Fibroblast of lung (primary cell): Measurements from ENCODE around the gene ZNF318. TPM values are rescaled to one million over a fixed set of nuclear protein-coding genes. Genes with fewer than 3 reads are reported as not detected.

Experiments used
- DNase-seq, 2 donors: peaks; one replicate each; pipeline versions ENCODE4 v3.0.0 to v3.0.0-alpha.2; 2010; ENCODE audit warnings: low read depth in 2 of 2
- H2AFZ ChIP-seq: 2 replicates; pipeline ENCODE4 v1.5.1; 2012; ENCODE audit warnings: low read length, control low read depth, inconsistent platforms
- H3K27ac ChIP-seq: 2 replicates; pipeline ENCODE4 v1.5.1; 2011; ENCODE audit warnings: low read length, control low read depth; ENCODE audit not compliant: insufficient read depth
- H3K27me3 ChIP-seq: 2 replicates; pipeline ENCODE4 v1.5.1; 2011; ENCODE audit warnings: mild to moderate bottlenecking, low read length; ENCODE audit not compliant: control insufficient read depth, insufficient read depth
- H3K36me3 ChIP-seq: 2 replicates; pipeline ENCODE4 v1.5.1; 2011; ENCODE audit warnings: low read length; ENCODE audit not compliant: control insufficient read depth, insufficient read depth
- H3K4me1 ChIP-seq: 2 replicates; pipeline ENCODE4 v1.5.1; 2011; ENCODE audit warnings: low read length; ENCODE audit not compliant: control insufficient read depth, insufficient read depth; ENCODE audit errors: extremely low read depth
- H3K4me2 ChIP-seq: 2 replicates; pipeline ENCODE4 v1.5.1; 2011; ENCODE audit warnings: low read length, control low read depth; ENCODE audit not compliant: insufficient read depth; ENCODE audit errors: extremely low read depth
- H3K4me3 ChIP-seq, 4 experiments: fragments of 200-600 bp in 1 of 4; sonication (generic) in 1 of 4; replicated peaks in 1 of 4; 2 replicates each; pipeline ENCODE4 v1.5.1; 2011 to 2016; ENCODE audit warnings: low read length in 4 of 4, low read depth in 3 of 4, mild to moderate bottlenecking in 3 of 4, control low read depth in 2 of 4, inconsistent platforms in 1 of 4, mixed read lengths in 1 of 4; ENCODE audit not compliant: insufficient read depth in 1 of 4; ENCODE audit errors: control extremely low read depth in 1 of 4
- H3K79me2 ChIP-seq: 2 replicates; pipeline ENCODE4 v1.5.1; 2012; ENCODE audit warnings: mild to moderate bottlenecking, low read length, inconsistent platforms; ENCODE audit not compliant: control insufficient read depth, insufficient read depth
- H3K9ac ChIP-seq: 2 replicates; pipeline ENCODE4 v1.5.1; 2011; ENCODE audit warnings: mild to moderate bottlenecking, low read length, control low read depth; ENCODE audit not compliant: insufficient read depth
- H3K9me3 ChIP-seq: 2 replicates; pipeline ENCODE4 v1.5.1; 2012; ENCODE audit warnings: low read depth, low read length; ENCODE audit not compliant: control insufficient read depth, insufficient read depth
- H4K20me1 ChIP-seq: 2 replicates; pipeline ENCODE4 v1.5.1; 2011; ENCODE audit warnings: low read length; ENCODE audit not compliant: control insufficient read depth, insufficient read depth; ENCODE audit errors: extremely low read depth
- CTCF ChIP-seq, 2 donors: IDR thresholded peaks in 1 of 2; conservative IDR thresholded peaks in 1 of 2; 1 replicate in 1 of 2; 2 replicates in 1 of 2; pipeline ENCODE4 v1.5.1; 2011 to 2012; ENCODE audit warnings: low read length in 2 of 2, control low read depth in 1 of 2, inconsistent platforms in 1 of 2, low read depth in 1 of 2, mild to moderate bottlenecking in 1 of 2
- EZH2 ChIP-seq: IDR thresholded peaks from 2 replicates; pipeline ENCODE4 v1.5.1; 2012; ENCODE audit warnings: low read length, control low read depth, mild to moderate bottlenecking; ENCODE audit errors: missing control alignments
- polyA plus RNA-seq, 2 donors: library from polyadenylated mRNA; depleted of rRNA in 1 of 2; stranded (reverse) in 1 of 2; unstranded in 1 of 2; fragments of >200 nt; gene quantifications; 2 replicates each; pipeline ENCODE4 v1.2.1, GENCODE V29; 2011 to 2012; ENCODE audit warnings: missing spikeins in 1 of 2
- total RNA-seq: library from RNA; depleted of rRNA; stranded (reverse); fragments of >200 nt; gene quantifications from 2 replicates; pipeline ENCODE4 v1.2.1, GENCODE V29; 2014

The ZNF318 gene
- total and polyA plus RNA-seq, 2 donors (not counting 1 experiment from before 2014, with no cell fraction given): 6.1 to 8.6 TPM

- Histone ChIP-seq H3K27ac (no peak overlapping the region), H4K20me1 (no peaks in the 10 kb centered on the region), H3K4me2 (no peak overlapping the region), H3K27me3 (no peaks in the 10 kb centered on the region), H3K79me2 (no peaks in the 10 kb centered on the region), H3K4me1 (no peaks in the 10 kb centered on the region), H3K36me3 (no peaks in the 10 kb centered on the region), H3K9me3 (no peaks in the 10 kb centered on the region), H3K9ac (no peak overlapping the region), H2AFZ (no peak overlapping the region), H3K4me3 (no peak overlapping the region)
- no peak for DNase-seq
- TF ChIP-seq CTCF (conservative IDR thresholded peaks at IDR 0.05 in 1 of 2, IDR thresholded peaks at IDR 0.05 in 1 of 2; ENCODE audit: low read depth in 1 of 2, low read length in 2 of 2) (no peak), EZH2 (no peak)
These were observed 38.0 kb downstream of the ZNF318 start for GRCh38 chr6:43331470-43331869.

- no peak overlapping the region for H3K27ac ChIP-seq
- H4K20me1 ChIP-seq: no peaks in the 10 kb centered on the region
- TF ChIP-seq CTCF (conservative IDR thresholded peaks at IDR 0.05 in 1 of 2, IDR thresholded peaks at IDR 0.05 in 1 of 2; ENCODE audit: low read depth in 1 of 2, low read length in 2 of 2) (no peak), EZH2 (no peak)
- H3K4me1 ChIP-seq: no peaks in the 10 kb centered on the region
- DNase-seq: no peak
- no peak overlapping the region for H3K9ac ChIP-seq
- no peak overlapping the region for H2AFZ ChIP-seq
- H3K4me3 ChIP-seq: no peak overlapping the region
- H3K27me3 ChIP-seq: no peaks in the 10 kb centered on the region
- no peaks in the 10 kb centered on the region for H3K36me3 ChIP-seq
- no peak overlapping the region for H3K4me2 ChIP-seq
- no peaks in the 10 kb centered on the region for H3K9me3 ChIP-seq
- no peaks in the 10 kb centered on the region for H3K79me2 ChIP-seq
These were observed 40.9 kb downstream of the ZNF318 start for GRCh38 chr6:43328528-43328927.

- no peaks in the 10 kb centered on the region for H3K4me1 ChIP-seq
- no peaks in the 10 kb centered on the region for H4K20me1 ChIP-seq
- DNase-seq: no peak
- TF ChIP-seq EZH2 (no peak), CTCF (conservative IDR thresholded peaks at IDR 0.05 in 1 of 2, IDR thresholded peaks at IDR 0.05 in 1 of 2; ENCODE audit: low read depth in 1 of 2, low read length in 2 of 2) (no peak)
- no peak overlapping the region for H3K27ac ChIP-seq
- H2AFZ ChIP-seq: no peak overlapping the region
- H3K9ac ChIP-seq: no peak overlapping the region
- no peaks in the 10 kb centered on the region for H3K27me3 ChIP-seq
- H3K4me3 ChIP-seq: no peak overlapping the region
- no peak overlapping the region for H3K4me2 ChIP-seq
- H3K9me3 ChIP-seq: no peaks in the 10 kb centered on the region
- H3K79me2 ChIP-seq: no peaks in the 10 kb centered on the region
- no peaks in the 10 kb centered on the region for H3K36me3 ChIP-seq
These were observed 43.6 kb downstream of the ZNF318 start for GRCh38 chr6:43325876-43326275.
